Iris pigment epithelial cell (primary cell): ENCODE data around the gene SYCP2.
"Not testable (repeated sequence)": the region's sequence is repeated elsewhere in the genome, so short reads cannot be mapped to it uniquely, and the experiment has no call there.

Source experiments
- DNase-seq: peaks from one replicate; pipeline ENCODE4 v3.0.0-alpha.2; 2011; ENCODE audit warnings: low read depth

Gene SYCP2, protein sequence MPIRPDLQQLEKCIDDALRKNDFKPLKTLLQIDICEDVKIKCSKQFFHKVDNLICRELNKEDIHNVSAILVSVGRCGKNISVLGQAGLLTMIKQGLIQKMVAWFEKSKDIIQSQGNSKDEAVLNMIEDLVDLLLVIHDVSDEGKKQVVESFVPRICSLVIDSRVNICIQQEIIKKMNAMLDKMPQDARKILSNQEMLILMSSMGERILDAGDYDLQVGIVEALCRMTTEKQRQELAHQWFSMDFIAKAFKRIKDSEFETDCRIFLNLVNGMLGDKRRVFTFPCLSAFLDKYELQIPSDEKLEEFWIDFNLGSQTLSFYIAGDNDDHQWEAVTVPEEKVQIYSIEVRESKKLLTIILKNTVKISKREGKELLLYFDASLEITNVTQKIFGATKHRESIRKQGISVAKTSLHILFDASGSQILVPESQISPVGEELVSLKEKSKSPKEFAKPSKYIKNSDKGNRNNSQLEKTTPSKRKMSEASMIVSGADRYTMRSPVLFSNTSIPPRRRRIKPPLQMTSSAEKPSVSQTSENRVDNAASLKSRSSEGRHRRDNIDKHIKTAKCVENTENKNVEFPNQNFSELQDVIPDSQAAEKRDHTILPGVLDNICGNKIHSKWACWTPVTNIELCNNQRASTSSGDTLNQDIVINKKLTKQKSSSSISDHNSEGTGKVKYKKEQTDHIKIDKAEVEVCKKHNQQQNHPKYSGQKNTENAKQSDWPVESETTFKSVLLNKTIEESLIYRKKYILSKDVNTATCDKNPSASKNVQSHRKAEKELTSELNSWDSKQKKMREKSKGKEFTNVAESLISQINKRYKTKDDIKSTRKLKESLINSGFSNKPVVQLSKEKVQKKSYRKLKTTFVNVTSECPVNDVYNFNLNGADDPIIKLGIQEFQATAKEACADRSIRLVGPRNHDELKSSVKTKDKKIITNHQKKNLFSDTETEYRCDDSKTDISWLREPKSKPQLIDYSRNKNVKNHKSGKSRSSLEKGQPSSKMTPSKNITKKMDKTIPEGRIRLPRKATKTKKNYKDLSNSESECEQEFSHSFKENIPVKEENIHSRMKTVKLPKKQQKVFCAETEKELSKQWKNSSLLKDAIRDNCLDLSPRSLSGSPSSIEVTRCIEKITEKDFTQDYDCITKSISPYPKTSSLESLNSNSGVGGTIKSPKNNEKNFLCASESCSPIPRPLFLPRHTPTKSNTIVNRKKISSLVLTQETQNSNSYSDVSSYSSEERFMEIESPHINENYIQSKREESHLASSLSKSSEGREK (N-terminal part only)

DNA sequence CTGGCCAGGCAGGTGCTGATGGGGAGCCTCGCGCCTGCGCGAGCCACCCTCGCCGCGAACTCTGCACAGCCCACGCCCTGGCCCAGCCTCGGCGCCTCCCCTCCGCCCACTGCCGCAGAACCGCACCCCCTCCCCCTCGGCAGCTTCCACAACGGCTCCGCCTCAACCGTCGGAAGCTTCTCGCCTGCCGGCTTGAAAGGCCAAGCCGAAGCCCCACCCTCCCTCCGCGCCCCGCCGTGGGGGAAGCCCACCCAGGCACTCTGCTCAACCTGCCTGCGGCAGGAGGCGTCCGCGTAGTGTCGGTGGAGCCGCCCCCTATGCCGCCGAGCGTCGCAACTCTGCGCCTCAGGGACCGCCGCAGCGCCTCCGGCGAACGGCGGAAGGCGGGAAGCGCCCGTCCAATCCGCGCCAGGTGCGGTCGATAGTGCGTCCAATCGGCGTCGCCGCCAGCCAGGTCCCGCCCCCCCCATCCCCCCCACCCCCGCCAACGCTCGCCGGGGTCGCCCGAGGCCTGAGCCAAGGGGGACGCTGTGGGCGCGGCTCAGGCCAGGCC, at the start of gene SYCP2:
Gene SYCP2, minus strand, starts transcription at position 342 of the 553 bp plus-strand sequence. CDS start 11,224 bp downstream, outside the sequence.
- no peak for DNase-seq

DNA sequence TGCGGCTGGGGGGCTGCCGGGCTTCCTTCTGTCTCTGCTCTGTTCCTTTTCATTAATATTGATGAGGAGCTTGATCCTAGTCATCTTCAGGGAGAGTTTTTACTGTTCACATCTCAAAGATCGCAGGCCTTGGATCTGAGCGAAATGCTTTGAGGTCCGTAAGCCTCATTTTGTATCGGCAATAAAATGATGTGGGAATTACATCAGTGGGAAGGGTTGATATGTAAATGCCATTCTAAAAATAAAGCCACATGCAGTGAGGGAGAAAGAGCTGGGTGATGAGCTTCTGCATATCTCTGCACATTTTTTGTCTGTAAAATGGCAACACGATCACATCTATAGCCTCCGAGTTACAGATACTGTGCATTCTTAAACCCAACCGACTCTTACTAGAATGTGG, 49.6 kb upstream of the SYCP2 start:
- no peak for DNase-seq

DNA sequence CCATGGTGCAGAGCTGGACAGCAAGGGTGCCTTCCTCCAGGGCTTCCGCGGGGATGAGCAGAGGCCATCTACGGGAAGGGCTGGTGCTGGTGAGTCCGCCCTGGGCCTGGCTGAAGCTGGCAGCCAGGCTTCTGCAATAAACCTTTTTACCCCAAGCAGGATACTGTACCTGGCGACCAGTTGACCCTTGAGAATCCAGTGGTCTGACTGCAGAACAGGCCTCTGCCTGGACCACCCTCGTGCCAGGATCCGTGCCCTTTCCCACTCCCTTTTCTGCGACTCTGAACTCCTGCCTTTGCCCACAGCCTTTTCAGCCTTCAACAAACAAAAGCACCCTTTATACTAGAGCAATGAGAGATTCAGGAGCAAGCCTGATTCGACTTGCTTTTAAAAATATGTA, 43.6 kb upstream of the SYCP2 start:
- DNase-seq: no peak

DNA sequence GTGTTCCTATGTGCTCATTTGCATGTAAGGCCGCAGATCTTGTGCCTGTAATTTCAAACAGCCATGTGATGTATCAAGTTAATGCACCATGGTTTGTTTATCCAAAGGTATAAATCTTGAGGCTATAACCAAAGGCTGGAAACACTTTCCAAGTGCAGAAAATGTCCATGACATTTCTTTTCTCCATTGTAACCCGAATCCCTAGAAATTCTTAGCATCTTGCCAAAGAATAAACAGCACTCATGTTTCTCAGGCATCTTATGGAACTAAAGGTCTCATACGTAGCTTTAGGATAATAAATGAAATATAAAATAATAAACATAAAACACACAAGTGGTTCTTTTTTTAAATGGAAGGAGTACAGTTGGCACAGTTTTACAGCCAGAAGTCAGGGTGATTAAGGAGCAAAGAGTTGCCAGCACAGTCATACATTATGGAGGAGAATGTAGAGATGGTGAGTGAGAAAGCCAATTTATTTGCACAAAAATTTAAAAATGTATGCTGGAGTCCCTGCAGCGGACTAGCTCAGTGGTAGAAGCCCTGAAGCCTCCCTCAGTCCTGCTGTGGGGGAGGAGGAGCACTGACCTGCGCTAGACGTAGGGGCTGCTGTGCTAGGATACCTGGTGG, 42.8 kb upstream of the SYCP2 start:
- no peak for DNase-seq

DNA sequence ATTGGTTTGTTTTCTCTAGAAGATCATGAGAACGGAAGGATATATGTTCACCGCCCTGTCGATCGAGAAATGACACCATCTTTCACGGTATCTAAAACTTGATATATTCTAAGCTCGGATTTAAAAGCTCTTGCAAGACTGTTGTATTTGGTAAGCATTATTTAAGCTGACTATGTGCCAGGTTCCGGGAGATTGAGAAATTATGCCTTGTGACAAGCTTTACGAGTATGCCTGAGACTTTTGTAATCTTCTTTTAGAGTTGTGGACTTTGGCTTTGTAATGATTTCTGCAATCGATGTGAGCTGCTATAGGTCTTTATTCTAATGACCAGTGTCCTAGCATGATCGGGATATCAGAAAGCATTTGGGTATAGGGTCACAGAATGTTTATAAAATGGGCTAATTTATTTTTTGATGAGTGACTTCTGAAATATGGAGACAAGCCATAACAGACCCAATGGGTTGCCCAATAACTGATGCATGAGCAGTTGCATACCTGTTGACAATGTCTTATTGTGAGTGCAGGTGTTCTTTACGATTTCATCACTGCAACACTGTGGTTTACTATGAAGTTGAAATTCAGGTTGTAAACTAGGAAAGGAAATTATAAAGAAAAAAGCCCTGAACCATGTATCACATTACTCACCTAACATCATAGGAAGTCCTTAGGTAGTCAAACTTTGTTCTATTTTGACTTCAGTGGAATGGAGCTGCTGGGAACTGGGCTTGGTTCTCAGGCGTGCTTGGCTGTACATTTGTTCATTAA, 38.8 kb upstream of the SYCP2 start:
- no peak for DNase-seq

DNA sequence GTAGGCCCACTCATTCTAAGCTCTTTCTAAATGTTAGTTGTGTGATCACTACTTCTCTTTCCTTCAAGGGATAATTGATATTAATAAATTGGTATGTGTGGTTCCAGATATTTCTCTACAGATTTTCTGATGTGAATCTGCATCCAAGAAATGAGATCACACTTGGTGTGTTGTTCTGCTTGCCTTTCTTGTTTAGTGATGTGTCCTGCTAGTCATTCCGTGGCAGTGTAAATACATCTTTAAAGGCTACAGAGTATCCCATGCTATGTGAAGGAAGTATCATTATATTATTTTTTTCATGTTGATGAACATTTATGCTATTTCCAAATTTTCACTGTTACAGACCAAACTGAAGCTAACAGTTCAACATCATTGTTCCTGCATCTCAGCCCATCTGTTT, 38.0 kb upstream of the SYCP2 start:
- DNase-seq: no peak

DNA sequence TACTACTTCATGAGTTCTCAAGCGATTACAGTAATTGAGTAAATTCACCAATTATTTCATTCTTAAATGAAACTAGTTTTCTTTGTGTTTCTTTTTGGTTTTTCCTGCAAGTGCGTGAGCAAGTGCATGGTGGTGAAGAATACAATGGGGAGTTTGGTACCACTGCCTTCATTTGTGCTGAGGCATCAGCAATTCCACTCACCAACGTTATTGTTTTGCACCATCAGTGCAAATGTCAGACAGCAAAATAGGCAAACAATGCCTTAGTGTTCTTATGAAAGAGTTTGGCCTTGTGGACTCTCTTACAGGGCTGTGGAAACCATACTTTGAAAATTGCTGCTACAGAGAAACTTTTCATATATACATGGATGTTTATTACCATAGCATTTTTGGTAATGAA, 33.0 kb upstream of the SYCP2 start:
- no peak for DNase-seq

DNA sequence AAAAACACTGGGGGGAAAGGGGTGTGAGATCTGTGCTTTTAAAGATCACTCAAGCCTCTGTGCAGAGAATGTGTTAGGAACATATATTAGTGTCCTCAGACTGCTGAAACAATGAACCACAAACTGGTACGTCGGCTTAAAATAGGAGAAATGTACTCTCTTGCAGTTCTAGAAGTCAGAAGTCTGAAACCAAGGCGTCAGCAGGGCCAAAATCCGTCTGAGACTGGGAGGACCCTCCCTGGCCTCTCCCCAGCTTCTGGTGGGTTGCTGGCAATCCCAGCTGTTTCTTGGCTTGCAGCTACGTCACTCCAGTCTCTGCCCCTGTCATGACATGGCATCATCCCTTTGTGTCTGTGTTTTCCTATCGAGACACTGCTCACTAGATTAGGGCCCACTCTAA, 28.7 kb upstream of the SYCP2 start:
- no peak for DNase-seq

DNA sequence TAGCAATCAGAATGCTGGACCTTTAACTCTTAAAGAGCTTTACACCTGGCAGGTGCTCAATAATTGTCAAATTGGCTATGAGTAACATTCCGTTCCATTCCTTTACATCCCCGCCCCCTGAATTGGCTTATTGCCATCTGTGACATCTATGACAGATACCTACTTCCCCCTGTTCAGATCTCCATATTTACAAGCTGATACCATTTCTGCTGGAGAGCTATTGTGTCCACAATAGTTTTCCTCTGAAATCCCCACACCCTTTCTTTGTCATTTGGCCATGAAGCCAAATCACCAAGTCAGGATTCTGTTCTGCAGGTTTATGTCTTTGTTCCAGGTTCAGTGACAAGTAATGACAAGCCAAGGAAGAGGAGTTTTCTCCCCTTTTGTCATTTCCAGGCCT, 28.0 kb upstream of the SYCP2 start:
- DNase-seq: no peak

DNA sequence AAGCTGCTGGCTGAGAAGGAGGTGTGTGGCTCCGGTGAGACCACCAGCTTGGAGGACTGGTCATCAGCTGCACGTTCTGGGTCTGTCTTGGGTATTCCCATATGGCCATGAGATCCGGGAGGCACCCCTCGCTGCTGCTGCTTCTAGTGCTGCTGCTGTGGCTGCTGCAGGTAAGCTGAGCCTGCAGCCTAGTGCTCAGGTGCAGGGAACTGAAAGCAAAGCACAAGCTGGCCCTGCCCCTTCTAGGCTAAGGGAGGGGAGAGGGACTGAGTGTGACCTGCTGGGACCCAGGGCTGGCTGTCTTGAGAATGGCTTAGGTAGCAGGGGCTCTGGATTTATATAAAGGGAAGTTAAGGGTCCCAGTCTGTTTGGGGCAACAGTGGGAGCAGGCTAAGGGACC, 25.2 kb upstream of the SYCP2 start:
- no peak for DNase-seq

DNA sequence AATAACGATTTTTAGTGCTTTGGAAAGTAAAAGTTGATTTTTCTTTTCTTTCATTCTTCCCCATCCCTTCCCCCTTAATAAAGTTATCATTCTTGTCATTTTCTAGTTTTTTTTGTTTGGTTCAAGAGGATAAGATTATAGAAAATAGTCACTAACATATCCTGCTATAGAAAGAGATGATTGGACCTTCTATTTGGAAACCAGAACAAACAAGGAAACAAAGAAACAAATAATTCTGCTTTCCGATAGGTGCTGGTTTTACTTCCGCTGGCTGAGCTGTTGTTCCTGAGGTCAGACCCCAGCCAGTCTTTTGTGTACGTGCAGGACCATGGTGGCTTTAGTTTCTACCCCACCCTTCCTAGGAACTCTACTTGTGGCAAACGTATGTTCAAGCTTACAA, 24.7 kb upstream of the SYCP2 start, which contains the start of gene CDH26:
Gene CDH26, plus strand, starts transcription at position 301 of the 400 bp plus-strand sequence. CDS start 304 bp downstream, outside the sequence.
- DNase-seq: no peak

DNA sequence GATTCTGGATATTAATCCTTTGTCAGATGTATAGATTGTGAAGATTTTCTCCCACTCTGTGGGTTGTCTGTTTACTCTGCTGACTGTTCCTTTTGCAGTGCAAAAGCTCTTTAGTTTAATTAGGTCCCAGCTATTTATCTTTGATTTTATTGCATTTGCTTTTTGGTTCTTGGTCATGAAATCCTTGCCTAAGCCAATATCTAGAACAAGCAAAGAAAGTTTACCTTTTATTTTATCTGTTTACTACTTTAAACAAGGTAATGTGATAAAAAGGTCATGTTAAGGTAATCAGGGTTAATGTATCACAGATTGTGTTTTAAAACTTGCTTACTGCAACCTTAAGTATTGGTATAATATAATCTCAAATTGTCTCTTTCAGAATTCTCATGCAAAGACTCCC, 24.1 kb upstream of the SYCP2 start:
- DNase-seq: not testable (repeated sequence)

DNA sequence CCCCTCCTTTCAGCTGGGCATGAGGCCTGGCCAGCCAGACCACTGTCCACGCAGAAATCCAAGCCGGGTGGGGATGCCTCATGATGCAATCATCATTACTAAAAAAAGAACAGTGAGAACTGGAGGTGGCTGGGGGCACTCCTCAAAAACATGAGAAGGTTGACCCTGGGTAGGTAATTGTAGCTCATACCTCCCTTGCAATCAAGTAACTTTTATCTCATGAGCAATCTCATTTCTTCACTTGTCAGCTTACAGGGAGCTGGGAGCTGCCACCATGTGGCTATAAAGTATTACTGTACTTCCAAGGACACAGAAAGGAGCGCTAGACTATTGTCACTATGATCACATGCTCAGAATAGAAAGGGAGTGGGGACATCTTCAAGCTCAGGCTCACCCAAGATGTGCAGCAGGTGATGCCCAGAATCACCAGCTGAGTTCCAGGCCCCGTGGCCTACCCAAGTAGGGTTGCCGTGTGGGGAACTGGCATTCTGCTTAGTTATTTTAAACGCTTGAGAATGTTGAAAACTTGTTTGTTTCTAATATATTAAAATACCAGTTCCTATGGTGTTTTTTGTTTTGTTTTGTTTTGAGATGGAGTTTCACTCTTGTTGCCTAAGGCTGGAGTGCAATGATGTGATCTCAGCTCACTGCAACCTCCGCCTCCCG, 21.8 kb upstream of the SYCP2 start:
- no peak for DNase-seq

DNA sequence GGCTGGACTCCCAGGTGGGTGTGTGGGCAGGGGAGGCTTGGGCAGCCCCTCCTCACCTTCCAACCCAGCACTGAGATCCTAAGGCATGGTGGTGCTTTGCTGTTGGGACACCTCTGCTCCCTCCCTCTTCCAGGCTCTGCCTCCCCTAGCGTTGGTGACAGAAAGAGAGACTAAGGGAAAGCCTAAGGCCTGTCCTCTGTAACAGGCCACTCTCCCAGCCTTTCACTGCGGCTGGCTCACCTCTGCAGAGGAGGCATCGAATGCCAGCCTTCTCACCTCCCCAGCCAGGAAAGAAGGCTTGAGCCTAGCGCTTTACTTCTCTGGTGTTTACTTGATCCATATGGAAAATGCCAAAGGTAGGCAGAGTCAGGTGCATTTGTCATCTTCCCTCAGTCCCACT, 21.3 kb upstream of the SYCP2 start:
- no peak for DNase-seq

DNA sequence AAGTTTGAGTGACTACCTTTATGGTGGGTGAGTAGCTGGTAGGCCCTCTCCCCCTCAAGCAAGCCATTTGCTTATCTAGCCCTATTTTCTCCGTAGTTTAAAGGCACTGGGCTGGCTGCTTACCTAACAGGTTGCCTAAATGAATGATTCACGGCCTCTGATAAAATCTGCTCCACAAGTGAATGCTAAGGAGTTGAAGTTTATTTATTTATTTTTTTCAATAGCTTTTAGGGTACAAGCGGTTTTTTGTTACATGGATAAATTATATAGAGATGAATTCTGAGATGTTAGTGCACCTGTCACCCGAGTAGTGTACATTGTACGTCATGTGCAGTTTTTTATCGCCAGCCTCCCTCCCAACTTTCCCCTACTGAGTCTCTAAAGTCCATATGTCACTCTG, 16.5 kb upstream of the SYCP2 start:
- DNase-seq: no peak

DNA sequence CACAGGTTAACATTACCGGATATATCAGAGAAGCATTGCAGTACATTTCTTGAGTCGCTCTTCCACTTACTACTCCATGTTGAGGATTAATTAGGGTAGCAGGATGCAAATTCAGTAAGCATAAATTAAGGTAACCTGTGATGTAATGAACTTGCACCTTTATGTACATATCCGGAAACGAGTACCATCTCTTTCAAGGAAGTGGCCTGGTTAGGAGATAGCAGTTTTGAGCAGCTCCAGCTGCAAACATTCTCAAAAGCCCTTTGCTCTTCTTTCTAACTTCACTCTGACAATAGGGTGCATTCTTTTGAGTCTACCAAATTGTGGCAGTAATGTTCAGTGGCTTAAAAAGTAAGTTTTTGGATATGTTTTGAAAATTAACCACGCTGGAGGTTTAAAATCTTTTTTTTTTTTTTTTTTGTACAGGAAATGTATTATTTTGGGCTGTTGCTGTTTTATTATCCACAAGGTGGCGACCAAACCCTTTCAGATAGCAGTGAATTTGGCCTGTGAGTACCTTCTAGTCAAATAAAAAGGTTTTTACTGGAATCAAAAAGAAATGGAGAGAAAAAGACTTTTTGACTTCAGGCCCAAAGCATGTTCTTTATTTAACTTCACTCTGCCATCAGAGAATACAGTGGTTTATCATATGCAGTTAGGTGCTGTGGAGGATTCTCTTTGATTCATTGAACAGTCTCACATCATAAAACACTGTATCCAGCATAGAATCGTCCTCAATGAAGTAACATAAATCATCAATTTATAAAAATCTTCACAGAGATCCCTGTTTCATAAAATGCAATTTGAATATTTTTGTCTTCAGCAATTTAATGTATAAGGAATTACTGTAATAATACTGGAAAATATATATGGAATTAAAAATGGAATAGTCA, 15.6 kb upstream of the SYCP2 start:
- peak; percentile 60 for DNase-seq

DNA sequence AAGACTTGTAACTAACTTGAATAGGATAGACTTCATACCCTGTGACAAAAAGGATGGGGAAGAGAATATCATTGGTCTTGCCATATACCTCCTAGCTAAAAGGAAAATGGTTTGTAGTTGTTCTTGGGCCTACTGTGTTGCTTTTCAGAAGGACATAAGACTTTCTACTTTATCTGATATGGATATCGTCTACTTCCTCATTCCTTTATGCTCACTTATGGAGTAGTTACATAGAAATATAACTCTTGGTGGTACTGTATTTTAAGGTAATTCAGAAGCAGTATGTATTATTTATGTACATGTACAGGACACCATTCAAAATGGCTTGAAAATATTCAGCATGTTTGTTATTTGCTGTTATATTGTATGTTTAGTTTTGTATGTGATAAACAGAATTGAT, 14.8 kb upstream of the SYCP2 start:
- no peak for DNase-seq

DNA sequence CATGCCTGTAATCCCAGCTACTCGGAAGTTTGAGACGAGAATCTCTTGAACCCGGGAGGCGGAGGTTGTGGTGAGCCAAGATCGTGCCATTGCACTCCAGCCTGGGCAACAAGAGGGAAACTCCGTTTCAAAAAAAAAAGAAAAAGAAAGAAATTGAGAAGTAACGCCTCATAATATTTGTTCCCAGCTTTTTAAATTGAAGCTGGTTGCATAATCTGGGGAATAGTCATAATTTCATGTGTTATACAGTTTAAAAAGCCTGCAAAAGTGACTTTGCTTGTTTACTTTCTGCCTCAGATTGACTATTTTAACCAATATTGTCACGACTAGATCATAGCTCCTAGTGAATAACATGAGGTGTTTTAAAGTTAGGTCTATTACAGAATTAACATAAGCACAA, 13.9 kb upstream of the SYCP2 start:
- DNase-seq: no peak

DNA sequence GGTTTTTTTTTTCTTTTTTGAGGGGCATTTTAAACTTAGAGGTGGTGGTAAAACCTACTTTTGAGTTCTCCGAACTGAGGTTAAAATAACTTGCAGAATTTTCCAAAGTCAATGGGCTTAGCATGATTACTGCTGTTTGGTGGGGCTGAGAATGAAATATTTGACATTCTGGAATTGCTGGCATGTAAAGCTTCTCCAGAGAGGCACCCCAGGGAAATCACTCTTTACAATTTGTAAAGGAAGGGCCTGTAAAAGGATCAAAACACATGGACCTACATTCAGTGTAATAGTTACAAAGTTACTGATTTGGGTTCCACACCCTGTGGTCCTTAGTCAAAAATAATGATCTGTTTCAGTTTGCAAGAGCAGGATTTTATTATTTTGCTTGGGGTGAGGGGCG, 12.3 kb upstream of the SYCP2 start:
- no peak for DNase-seq
